ENCODE measurements around the gene NKAPD1.

GRCh38 chr11:112114460-112114859, 40.4 kb downstream of the NKAPD1 start:
- TF ChIP-seq, protein P1, sequence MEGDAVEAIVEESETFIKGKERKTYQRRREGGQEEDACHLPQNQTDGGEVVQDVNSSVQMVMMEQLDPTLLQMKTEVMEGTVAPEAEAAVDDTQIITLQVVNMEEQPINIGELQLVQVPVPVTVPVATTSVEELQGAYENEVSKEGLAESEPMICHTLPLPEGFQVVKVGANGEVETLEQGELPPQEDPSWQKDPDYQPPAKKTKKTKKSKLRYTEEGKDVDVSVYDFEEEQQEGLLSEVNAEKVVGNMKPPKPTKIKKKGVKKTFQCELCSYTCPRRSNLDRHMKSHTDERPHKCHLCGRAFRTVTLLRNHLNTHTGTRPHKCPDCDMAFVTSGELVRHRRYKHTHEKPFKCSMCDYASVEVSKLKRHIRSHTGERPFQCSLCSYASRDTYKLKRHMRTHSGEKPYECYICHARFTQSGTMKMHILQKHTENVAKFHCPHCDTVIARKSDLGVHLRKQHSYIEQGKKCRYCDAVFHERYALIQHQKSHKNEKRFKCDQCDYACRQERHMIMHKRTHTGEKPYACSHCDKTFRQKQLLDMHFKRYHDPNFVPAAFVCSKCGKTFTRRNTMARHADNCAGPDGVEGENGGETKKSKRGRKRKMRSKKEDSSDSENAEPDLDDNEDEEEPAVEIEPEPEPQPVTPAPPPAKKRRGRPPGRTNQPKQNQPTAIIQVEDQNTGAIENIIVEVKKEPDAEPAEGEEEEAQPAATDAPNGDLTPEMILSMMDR (IDR thresholded peaks at IDR 0.05): no peak
- no peak for TF ChIP-seq POLR2A (IDR thresholded peaks at IDR 0.05)

All from heart left ventricle (tissue), 13 donors.